Measurements from ENCODE around the gene APOBEC3B. TPM values are rescaled to one million over a fixed set of nuclear protein-coding genes. Genes with fewer than 3 reads are reported as not detected.
"Not testable (repeated sequence)": the region's sequence is repeated elsewhere in the genome, so short reads cannot be mapped to it uniquely, and the experiment has no call there.

Gene APOBEC3B
- total RNA-seq, 1 experiment from 2014 or later, result 11.3 TPM

GRCh38 chr22:39029227-39029626, 47.1 kb downstream of the APOBEC3B start:
- no peak overlapping the region for H2AFZ ChIP-seq (ENCODE audit: low read length)
- no peaks in the 10 kb centered on the region for H3K27me3 ChIP-seq (ENCODE audit: low read length)
- no peaks in the 10 kb centered on the region for H3F3A ChIP-seq (ENCODE audit: low read length, unreplicated experiment)
- H3K9me2 ChIP-seq (replicated peaks; ENCODE audit: low read length), result no peaks in the 10 kb centered on the region
- ChIA-PET POLR2A (ENCODE audit: unreplicated experiment) (no interaction called here), CTCF (no interaction called here)
- H3K9ac ChIP-seq (ENCODE audit: low read length), result no peak overlapping the region
- TF ChIP-seq EZH2 (IDR thresholded peaks at IDR 0.05; ENCODE audit: low read length, unreplicated experiment) (no peak), CTCF (conservative IDR thresholded peaks at IDR 0.05; ENCODE audit: low read depth, low read length) (no peak), EZH2phosphoT487 (IDR thresholded peaks at IDR 0.05; ENCODE audit: borderline replicate concordance, low read length) (no peak)
- H4K20me1 ChIP-seq (ENCODE audit: low read length), result no peaks in the 10 kb centered on the region
- no peak overlapping the region for H3K4me3 ChIP-seq (ENCODE audit: low read length)
- ATAC-seq (no peak), DNase-seq (no peak)
- H3K27ac ChIP-seq (ENCODE audit: low read length), result no peak overlapping the region
- intact Hi-C loops (cut with micrococcal nuclease), result no loop called here
- no TSS peak for BruUV-seq (replicated peaks)
- H3K9me3 ChIP-seq (ENCODE audit: low read length), result no peaks in the 10 kb centered on the region
- no peaks in the 10 kb centered on the region for H3K79me2 ChIP-seq (ENCODE audit: low read length)
- H3K4me2 ChIP-seq (ENCODE audit: low read length), result no peak overlapping the region
- H3K36me3 ChIP-seq (ENCODE audit: low read depth, low read length), result no peaks in the 10 kb centered on the region
- no peaks in the 10 kb centered on the region for H3K4me1 ChIP-seq (ENCODE audit: insufficient read depth, low read length)

- H2AFZ ChIP-seq (ENCODE audit: low read length), result no peak overlapping the region
- no peaks in the 10 kb centered on the region for H3K79me2 ChIP-seq (ENCODE audit: low read length)
- H4K20me1 ChIP-seq (ENCODE audit: low read length), result no peaks in the 10 kb centered on the region
- no peak overlapping the region for H3K4me2 ChIP-seq (ENCODE audit: low read length)
- ATAC-seq (no peak), DNase-seq (no peak)
- no peaks in the 10 kb centered on the region for H3K36me3 ChIP-seq (ENCODE audit: low read depth, low read length)
- BruUV-seq (replicated peaks), result no TSS peak
- no peaks in the 10 kb centered on the region for H3F3A ChIP-seq (ENCODE audit: low read length, unreplicated experiment)
- POLR2A ChIA-PET (ENCODE audit: unreplicated experiment), result no interaction called here
- CTCF ChIA-PET, result no interaction called here
- no peak overlapping the region for H3K4me3 ChIP-seq (ENCODE audit: low read length)
- no peaks in the 10 kb centered on the region for H3K9me2 ChIP-seq (replicated peaks; ENCODE audit: low read length)
- H3K27ac ChIP-seq (ENCODE audit: low read length), result no peak overlapping the region
- no peak overlapping the region for H3K9ac ChIP-seq (ENCODE audit: low read length)
- H3K27me3 ChIP-seq (ENCODE audit: low read length), result no peaks in the 10 kb centered on the region
- intact Hi-C loops (cut with micrococcal nuclease), result no loop called here
- no peaks in the 10 kb centered on the region for H3K9me3 ChIP-seq (ENCODE audit: low read length)
- no peak for TF ChIP-seq EZH2phosphoT487 (IDR thresholded peaks at IDR 0.05; ENCODE audit: borderline replicate concordance, low read length)
- no peaks in the 10 kb centered on the region for H3K4me1 ChIP-seq (ENCODE audit: insufficient read depth, low read length)
These were observed 48.6 kb downstream of the APOBEC3B start for GRCh38 chr22:39030705-39031104.

- H2AFZ ChIP-seq (ENCODE audit: low read length); H3F3A ChIP-seq (ENCODE audit: low read length, unreplicated experiment); intact Hi-C loops (cut with micrococcal nuclease); H3K27me3 ChIP-seq (ENCODE audit: low read length); H3K9ac ChIP-seq (ENCODE audit: low read length); DNase-seq; H3K9me2 ChIP-seq (replicated peaks; ENCODE audit: low read length); BruUV-seq (replicated peaks); H3K36me3 ChIP-seq (ENCODE audit: low read depth, low read length); CTCF ChIA-PET; H3K4me1 ChIP-seq (ENCODE audit: insufficient read depth, low read length); H3K4me2 ChIP-seq (ENCODE audit: low read length); ATAC-seq; POLR2A ChIA-PET (ENCODE audit: unreplicated experiment); H3K9me3 ChIP-seq (ENCODE audit: low read length); H3K4me3 ChIP-seq (ENCODE audit: low read length); H3K27ac ChIP-seq (ENCODE audit: low read length); H4K20me1 ChIP-seq (ENCODE audit: low read length); H3K79me2 ChIP-seq (ENCODE audit: low read length): not testable (repeated sequence)
These were observed 49.5 kb downstream of the APOBEC3B start for GRCh38 chr22:39031434-39032295.

- BruUV-seq (replicated peaks); H3K9me2 ChIP-seq (replicated peaks; ENCODE audit: low read length); H3K9ac ChIP-seq (ENCODE audit: low read length); H3K4me2 ChIP-seq (ENCODE audit: low read length); H3K27ac ChIP-seq (ENCODE audit: low read length); CTCF ChIA-PET; H3K4me1 ChIP-seq (ENCODE audit: insufficient read depth, low read length); H4K20me1 ChIP-seq (ENCODE audit: low read length); H3K4me3 ChIP-seq (ENCODE audit: low read length); ATAC-seq; H3K27me3 ChIP-seq (ENCODE audit: low read length); H3K9me3 ChIP-seq (ENCODE audit: low read length); H3K36me3 ChIP-seq (ENCODE audit: low read depth, low read length); POLR2A ChIA-PET (ENCODE audit: unreplicated experiment); H3F3A ChIP-seq (ENCODE audit: low read length, unreplicated experiment); DNase-seq; H3K79me2 ChIP-seq (ENCODE audit: low read length); H2AFZ ChIP-seq (ENCODE audit: low read length); intact Hi-C loops (cut with micrococcal nuclease): not testable (repeated sequence)
These were observed 54.9 kb downstream of the APOBEC3B start for GRCh38 chr22:39037071-39037470.

Data from PC-3 (cell line).